ENCODE measurements around the gene LHFPL2.
A peak's percentile ranks its signal among the peaks of the same experiment; 100 is the strongest.

The LHFPL2 gene

DNA sequence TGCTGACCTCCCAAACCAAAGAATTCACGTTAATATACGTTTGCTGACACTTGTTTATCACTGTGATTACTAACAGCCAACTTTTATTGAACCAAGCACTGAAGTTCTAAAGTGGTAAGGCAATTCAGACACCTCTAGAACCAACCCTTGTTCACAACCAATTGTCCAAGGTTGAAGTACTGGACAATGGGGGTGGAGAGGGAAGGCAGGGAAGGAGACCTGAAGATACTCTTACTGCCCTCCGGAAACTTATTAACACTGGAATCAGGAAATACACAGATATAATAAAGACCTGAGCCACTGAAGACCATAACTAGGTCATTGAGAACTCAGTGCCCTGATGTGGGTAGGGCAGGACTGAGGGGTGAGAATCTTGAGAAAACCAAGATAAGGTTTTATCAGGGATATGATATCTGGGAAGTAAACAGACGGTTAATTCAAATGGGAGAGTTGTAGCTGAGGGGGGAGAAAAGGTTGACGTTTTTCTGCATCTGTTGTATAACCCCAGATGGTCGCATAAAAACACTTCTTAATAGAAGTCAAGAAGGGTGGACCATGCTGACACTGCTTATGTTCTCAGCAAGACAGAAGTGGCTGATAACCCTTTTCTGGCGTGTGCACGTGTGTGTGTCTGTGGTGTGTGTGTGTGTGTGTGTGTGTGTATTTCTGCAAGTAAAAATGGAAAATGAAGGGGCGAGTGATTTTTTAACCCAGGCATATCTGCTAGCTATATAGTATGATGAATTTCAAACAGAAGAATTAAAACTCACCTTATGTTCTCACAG lies 125.9 kb downstream of the LHFPL2 start:
- Mint-ChIP-seq H3K36me3 (ENCODE audit: low read depth) (no peaks in the 10 kb centered on the region), H3K27ac (no peak overlapping the region), H3K4me3 (no peak overlapping the region), H3K9me3 (no peaks in the 10 kb centered on the region), H3K27me3 (peaks cover 24% of the 10 kb centered on the region), H3K4me1 (ENCODE audit: low read depth) (no peaks in the 10 kb centered on the region)

- Mint-ChIP-seq H3K4me1 (ENCODE audit: low read depth) (no peaks in the 10 kb centered on the region), H3K36me3 (ENCODE audit: low read depth) (no peaks in the 10 kb centered on the region), H3K9me3 (no peaks in the 10 kb centered on the region), H3K27me3 (peaks cover 31% of the 10 kb centered on the region), H3K27ac (no peak overlapping the region), H3K4me3 (no peak overlapping the region)
Observed at GRCh38 chr5:78521455-78521854, 127.1 kb downstream of the LHFPL2 start.

- Mint-ChIP-seq H3K27ac (no peak overlapping the region), H3K27me3 (peaks cover 36% of the 10 kb centered on the region), H3K4me3 (no peak overlapping the region), H3K9me3 (no peaks in the 10 kb centered on the region), H3K4me1 (ENCODE audit: low read depth) (no peaks in the 10 kb centered on the region), H3K36me3 (ENCODE audit: low read depth) (no peaks in the 10 kb centered on the region)
Observed at GRCh38 chr5:78519198-78519941, 129.2 kb downstream of the LHFPL2 start.

DNA sequence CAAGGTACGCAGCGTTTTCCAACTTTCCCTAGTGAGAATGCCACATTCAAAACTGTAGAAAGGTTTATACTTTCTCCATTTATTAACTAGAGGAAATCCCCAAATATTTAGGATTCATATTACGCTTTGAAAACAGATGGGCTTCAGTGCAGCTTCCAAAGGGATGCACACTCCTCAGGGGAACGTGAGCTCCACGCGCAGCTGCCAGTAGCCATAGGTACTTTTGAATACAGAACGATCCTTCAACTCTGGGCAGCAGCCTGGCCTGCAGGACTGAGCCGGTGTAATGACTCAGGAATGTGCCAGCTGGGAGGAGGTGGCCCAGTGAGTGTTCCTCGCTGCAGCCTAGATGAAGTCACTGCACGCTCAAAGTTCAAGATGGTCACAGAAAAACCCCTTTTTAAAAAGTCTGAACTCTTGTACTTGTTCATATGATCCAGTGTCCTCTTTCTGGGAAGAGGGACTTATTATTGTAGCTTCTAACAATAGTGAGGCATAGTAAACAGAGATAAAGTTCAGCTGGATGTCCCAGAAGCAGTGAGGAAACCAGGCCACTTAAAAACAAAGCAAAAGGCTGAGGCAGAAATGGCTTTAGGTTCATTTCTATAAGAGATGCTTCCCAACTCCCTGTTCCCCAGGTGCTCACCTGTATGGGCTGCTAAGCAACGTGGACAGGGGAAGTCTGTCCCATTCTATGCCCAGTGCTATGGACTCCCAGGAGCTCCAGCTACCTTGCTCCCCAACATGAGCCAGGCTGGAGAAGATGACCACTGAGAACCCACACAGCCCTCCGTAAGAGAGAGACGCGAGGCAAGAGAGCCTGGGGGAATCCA lies 130.0 kb downstream of the LHFPL2 start:
- Mint-ChIP-seq H3K36me3 (ENCODE audit: low read depth) (no peaks in the 10 kb centered on the region), H3K27ac (no peak overlapping the region)

GRCh38 chr5:78515670-78516069 lies 132.9 kb downstream of the LHFPL2 start:
- no peak overlapping the region for H3K4me3 Mint-ChIP-seq
- H3K27ac Mint-ChIP-seq, result no peak overlapping the region
- H3K36me3 Mint-ChIP-seq (ENCODE audit: low read depth), result no peaks in the 10 kb centered on the region
- H3K9me3 Mint-ChIP-seq, result no peaks in the 10 kb centered on the region
- H3K4me1 Mint-ChIP-seq (ENCODE audit: low read depth), result no peaks in the 10 kb centered on the region
- H3K27me3 Mint-ChIP-seq, result peaks cover 47% of the 10 kb centered on the region

More for the DNA sequence above, 130.0 kb downstream of the LHFPL2 start:
- H3K9me3 Mint-ChIP-seq, result no peaks in the 10 kb centered on the region
- peaks cover 38% of the 10 kb centered on the region for H3K27me3 Mint-ChIP-seq
- H3K4me3 Mint-ChIP-seq, result no peak overlapping the region
- no peaks in the 10 kb centered on the region for H3K4me1 Mint-ChIP-seq (ENCODE audit: low read depth)

DNA sequence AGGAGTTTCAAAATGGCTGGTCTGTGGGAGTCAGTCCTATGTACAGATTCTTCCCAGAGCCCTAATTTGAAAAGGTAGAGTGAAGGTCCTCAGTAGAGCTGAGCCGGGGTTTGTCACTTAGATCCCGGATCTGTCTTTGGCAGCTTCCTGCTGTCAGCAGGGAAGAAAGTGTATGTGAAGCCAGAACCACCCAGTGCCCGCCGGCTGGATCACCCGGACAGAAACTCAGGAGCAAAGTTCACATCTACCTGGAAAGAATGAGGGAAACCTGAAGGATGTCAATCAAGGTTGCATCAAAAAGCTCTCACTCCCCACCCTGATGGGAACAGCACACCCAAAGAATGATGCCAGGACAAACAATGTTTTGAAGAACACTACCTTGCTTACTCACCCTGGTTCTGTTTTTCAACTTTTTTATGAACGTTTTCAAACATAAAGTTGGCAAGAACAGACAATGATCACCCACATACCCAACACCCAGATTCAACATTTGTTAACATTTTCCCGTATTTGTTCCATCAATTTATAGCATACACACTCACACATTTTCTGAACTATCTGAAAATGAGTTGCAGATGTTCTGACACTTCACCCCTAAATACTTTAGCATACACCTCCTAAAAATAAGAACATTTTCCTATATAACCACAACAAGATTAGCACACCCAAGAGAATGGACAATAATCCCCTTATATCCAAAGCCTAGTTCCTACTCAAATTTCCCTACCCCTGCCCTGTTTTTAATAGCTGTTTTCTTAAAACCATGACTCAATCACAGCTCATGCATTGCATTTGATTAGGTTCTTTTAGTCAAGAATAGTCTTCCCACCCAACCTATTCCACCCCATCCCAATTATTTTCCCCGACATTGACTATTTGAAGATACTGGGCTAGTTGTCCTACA lies 133.9 kb downstream of the LHFPL2 start:
- peaks cover under 1% of the 10 kb centered on the region for H3K4me1 Mint-ChIP-seq (ENCODE audit: low read depth)
- no peaks in the 10 kb centered on the region for H3K9me3 Mint-ChIP-seq
- H3K27ac Mint-ChIP-seq, result no peak overlapping the region
- H3K36me3 Mint-ChIP-seq (ENCODE audit: low read depth), result no peaks in the 10 kb centered on the region
- H3K4me3 Mint-ChIP-seq, result no peak overlapping the region
- H3K27me3 Mint-ChIP-seq, result peaks cover 45% of the 10 kb centered on the region

GRCh38 chr5:78513441-78513840 lies 135.1 kb downstream of the LHFPL2 start:
- no peak overlapping the region for H3K4me3 Mint-ChIP-seq
- peaks cover 10% of the 10 kb centered on the region for H3K4me1 Mint-ChIP-seq (ENCODE audit: low read depth)
- H3K27me3 Mint-ChIP-seq, result peaks cover 50% of the 10 kb centered on the region
- no peaks in the 10 kb centered on the region for H3K36me3 Mint-ChIP-seq (ENCODE audit: low read depth)
- no peak overlapping the region for H3K27ac Mint-ChIP-seq
- H3K9me3 Mint-ChIP-seq, result no peaks in the 10 kb centered on the region

DNA sequence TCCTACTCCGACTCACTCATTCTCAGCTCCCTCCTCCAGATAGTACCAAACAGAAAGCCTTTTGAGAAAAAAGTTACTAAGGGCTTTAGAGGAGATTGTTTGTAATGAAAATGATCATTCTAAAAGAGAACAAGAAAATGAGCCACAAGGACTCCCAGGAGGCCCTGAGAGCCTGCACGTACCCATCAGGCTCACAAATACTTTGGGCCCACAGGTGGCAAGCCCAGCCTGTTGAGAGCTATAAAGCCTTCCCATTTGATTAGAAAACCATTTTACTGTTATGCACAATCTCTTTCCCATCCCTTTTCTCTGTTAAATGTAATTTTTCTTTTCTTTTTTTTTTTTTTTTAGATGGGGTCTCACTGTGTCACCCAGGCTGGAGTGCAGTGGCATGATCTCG lies 136.1 kb downstream of the LHFPL2 start:
- H3K9me3 Mint-ChIP-seq, result no peaks in the 10 kb centered on the region
- H3K4me3 Mint-ChIP-seq, result no peak overlapping the region
- H3K27ac Mint-ChIP-seq, result no peak overlapping the region
- peaks cover 56% of the 10 kb centered on the region for H3K27me3 Mint-ChIP-seq
- H3K36me3 Mint-ChIP-seq (ENCODE audit: low read depth), result no peaks in the 10 kb centered on the region
- H3K4me1 Mint-ChIP-seq (ENCODE audit: low read depth), result peaks cover 10% of the 10 kb centered on the region

GRCh38 chr5:78511121-78511906 lies 137.3 kb downstream of the LHFPL2 start:
- H3K27ac Mint-ChIP-seq, result no peak overlapping the region
- no peaks in the 10 kb centered on the region for H3K36me3 Mint-ChIP-seq (ENCODE audit: low read depth)
- peaks cover 55% of the 10 kb centered on the region for H3K27me3 Mint-ChIP-seq
- no peaks in the 10 kb centered on the region for H3K9me3 Mint-ChIP-seq
- no peak overlapping the region for H3K4me3 Mint-ChIP-seq
- H3K4me1 Mint-ChIP-seq (ENCODE audit: low read depth), result peaks cover 10% of the 10 kb centered on the region

- Mint-ChIP-seq H3K4me1 (ENCODE audit: low read depth) (peaks cover 10% of the 10 kb centered on the region), H3K27ac (no peak overlapping the region), H3K9me3 (no peaks in the 10 kb centered on the region), H3K4me3 (peak overlapping the region; percentile 84), H3K27me3 (peaks cover 57% of the 10 kb centered on the region), H3K36me3 (ENCODE audit: low read depth) (no peaks in the 10 kb centered on the region)
Observed at GRCh38 chr5:78509884-78510769, 138.4 kb downstream of the LHFPL2 start.

- Mint-ChIP-seq H3K27me3 (peaks cover 48% of the 10 kb centered on the region), H3K36me3 (ENCODE audit: low read depth) (no peaks in the 10 kb centered on the region), H3K4me1 (ENCODE audit: low read depth) (peaks cover 10% of the 10 kb centered on the region)
Observed at GRCh38 chr5:78509145-78509865, 139.3 kb downstream of the LHFPL2 start.

GRCh38 chr5:78508186-78508765 lies 140.3 kb downstream of the LHFPL2 start:
- Mint-ChIP-seq H3K4me3 (no peak overlapping the region), H3K27me3 (peaks cover 48% of the 10 kb centered on the region), H3K36me3 (ENCODE audit: low read depth) (no peaks in the 10 kb centered on the region), H3K27ac (no peak overlapping the region), H3K9me3 (no peaks in the 10 kb centered on the region), H3K4me1 (ENCODE audit: low read depth) (peaks cover 10% of the 10 kb centered on the region)

More at GRCh38 chr5:78509145-78509865, 139.3 kb downstream of the LHFPL2 start:
- Mint-ChIP-seq H3K27ac (no peak overlapping the region), H3K4me3 (peak overlapping the region; percentile 84), H3K9me3 (no peaks in the 10 kb centered on the region)
